RCC 7860 (cell line): ENCODE results near the gene CADM1.

ENCODE experiments used
- DNase-seq: peaks from one replicate; pipeline ENCODE4 v3.0.0-alpha.2; 2015; ENCODE audit warnings: low spot score
- FAIRE-seq: peaks from 2 replicates; lab custom pipeline; 2012; peaks lifted over from hg19 to GRCh38; lab: Jason Lieb, UNC

CADM1 gene

DNA sequence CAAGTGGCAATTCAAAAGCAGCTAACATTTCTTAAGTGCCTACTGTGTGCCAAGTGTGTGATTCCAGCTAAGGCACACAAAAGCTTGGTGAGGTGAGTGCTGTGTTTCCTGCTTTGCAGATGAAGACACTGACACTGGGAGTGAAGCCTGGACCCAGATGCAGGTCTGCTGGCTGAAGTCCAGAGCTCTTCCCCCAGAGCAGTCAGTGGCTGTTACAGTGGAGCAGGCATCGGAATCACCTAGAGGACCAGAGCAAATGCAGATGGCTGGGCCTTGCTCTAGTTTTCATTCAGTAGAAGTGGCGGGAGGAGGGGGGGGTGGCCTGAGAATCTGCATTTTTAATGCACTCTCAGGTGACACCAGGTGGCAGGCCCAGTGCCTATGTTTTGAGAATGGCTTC is 342.3 kb downstream of the CADM1 start:
- no peak for DNase-seq
- FAIRE-seq: no peak

DNA sequence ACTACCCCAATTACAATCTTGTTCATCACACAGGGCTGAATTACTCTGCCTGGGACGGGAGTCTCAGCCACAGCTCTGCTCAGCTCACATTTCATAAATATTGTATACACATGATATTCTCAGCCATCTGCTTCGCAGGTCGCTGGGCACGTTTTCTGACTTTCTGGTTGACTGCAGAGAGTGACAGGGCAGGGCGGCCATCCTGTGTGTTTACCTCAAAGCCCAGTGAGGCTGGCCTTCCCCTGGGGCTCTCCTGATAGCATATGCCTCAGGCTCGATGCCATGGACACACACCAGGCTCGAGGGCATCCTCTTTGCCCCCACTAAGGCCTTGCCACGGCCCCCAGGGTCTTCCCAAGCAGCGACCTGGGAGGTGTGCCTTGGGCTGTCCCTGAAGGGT is 345.0 kb downstream of the CADM1 start:
- FAIRE-seq (no peak), DNase-seq (no peak)

DNA sequence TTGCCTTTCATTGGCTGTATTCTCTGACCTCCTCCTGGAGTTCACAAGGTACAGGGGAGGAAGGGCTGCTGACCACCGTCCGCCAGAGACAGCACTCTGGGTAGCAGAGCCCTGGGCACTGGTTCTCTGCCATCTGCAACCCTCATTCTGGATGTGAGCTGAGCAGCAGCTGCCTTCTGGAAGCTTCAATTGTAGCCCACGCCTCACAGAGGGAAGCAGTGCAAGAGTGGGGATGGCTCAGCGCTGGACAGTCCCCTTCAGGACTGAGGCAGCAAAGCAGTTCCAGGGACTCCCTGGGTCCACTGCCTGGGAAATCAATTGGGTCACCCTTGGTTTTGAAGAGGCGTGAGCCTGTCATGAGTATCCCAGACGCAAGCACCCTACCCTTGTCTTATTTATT is 346.2 kb downstream of the CADM1 start:
- DNase-seq (no peak), FAIRE-seq (no peak)

DNA sequence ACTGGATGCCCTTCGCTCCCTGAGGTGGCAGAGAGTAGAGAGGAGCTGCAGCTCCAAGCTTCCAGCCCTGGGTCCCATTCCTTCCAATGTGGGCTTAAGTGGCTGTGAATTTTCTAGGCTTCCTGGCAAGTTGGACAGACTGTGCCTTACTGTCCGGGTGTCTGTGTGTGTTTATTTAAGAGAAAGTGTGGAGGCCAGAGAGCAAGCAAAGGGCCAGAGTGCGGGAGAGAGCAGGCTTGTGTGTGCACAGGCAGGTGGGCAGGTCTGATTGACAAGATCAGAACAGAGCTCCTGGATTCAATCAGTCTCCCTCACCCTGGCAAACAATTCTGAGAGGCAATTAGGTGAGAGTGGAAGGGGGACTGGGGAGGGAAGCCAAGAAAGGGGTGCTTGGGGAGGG is 347.0 kb downstream of the CADM1 start:
- no peak for DNase-seq
- FAIRE-seq: no peak

DNA sequence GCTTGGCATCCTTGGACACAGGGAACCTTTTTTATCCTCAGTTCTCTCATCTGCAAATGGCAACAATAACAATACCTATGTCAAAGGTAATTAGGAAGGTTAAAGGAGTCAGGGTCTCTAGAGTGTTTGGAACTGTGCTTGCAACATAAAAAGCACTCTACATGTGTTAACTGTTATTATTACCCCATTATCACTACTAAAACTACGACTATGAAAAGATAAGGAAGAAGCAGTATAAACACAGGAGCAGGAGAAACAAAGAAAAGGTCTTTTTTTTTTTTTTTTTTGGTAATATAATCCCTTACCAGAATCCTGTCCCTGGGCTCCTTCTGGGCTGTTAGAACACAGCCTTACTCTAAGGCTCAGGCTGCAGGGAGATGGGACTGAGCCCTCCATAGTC is 348.2 kb downstream of the CADM1 start:
- FAIRE-seq (no peak), DNase-seq (no peak)

DNA sequence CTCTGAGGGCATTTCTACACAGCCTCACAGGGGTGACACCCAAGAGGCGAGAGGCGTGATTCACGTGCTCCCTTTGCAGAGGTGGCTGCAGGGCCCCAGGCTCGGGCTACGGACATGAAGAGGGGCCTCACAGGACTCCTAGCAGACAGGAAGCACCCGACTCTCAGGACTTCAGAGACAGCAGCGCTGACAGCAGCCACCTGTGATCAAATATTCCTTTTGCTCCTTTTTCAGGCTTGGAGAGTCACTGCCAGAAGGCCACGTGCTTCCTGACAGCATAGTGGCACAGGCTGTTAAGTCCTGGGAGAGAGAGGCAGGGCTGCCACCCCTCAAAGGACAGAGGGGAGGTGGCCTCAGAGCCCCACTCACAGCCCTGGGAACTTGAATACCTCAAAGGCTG is 348.9 kb downstream of the CADM1 start:
- DNase-seq (no peak), FAIRE-seq (no peak)

DNA sequence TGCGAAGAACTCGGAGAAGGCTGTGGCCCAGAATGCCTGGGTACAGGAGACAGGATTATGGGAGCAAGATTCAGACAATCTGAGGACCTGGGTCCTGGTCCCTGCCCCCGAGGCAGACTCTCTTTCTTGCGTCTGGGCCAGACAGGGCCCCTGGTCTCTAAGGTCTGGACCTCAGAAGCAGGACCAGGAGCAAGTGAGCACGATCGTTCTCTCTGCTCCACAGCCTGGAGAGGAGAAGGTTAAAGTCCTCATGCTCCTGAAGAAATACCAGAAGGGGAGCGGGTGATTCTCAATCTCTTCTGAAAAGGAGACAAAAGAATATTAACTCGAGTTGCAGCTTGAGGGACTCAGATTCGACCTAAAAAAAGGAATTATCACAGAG is 349.9 kb downstream of the CADM1 start:
- no peak for FAIRE-seq
- no peak for DNase-seq

DNA sequence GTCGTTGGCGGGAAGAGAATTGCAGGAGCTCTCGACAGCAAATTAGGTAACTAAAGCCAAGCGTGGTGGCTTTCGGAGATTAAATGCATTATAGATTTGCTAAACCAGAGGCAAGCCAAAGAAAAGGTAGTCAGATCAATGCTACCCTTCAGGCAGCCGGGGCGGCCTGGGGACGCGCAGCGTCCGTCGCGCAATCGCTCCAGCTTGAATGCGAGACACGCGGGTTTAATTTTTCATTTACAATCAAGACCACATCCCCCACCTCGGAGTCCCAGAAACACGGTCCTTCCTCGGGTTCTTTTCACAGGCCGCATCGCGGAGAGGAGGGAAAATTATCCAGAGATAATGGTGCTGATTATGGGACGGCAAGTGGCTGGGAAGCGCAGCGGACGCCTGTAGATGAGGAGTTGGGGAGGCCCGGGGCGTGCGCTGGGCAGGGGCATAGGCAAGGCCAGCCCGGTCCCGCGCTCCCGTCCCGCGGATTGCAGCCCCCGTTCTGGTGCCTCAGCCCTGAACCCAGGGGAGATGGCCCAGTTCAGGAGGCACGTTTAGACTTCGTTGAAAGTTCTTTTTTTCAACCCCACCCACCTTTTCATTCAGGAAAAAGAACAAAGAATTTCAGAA is 350.4 kb downstream of the CADM1 start:
- no peak for FAIRE-seq
- DNase-seq: no peak

DNA sequence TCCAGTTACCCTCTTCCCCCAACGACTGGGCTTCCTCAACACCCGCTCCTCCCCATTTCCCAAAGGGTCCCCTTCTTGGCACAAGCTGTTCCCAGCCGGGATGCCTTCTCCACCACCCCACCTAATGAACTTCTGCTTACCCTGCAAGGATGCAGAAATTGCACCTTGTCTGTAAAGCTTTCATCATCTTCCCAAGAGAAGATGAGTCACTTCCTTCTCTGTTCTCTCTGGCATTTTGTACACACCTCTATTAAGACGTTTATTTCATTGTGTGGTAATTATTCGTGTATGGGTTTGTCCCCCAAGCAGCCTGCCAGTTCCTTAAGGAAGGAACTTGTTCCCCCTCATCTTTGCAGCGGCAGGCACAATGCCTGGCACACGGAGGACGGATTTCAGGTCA is 351.1 kb downstream of the CADM1 start:
- FAIRE-seq (no peak), DNase-seq (no peak)

DNA sequence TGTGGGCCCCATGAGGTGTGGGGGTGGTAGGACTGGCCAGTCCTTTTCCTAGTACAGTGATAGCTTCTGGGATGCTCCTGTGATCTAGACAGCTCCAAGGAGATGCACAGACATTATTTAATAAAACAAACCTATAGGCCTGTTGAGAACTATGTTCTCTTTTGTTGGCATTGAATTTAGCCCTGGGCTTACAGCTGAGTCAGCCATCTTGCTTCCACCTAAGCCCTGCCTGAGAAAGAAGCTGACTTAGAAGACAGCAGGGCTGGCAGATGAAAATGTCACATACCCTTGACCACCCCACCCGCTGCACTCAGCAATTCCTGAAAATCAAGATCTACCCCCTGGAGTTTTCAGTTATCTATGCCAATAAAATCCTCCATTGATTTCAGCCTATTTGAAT is 353.2 kb downstream of the CADM1 start:
- DNase-seq (no peak), FAIRE-seq (no peak)

DNA sequence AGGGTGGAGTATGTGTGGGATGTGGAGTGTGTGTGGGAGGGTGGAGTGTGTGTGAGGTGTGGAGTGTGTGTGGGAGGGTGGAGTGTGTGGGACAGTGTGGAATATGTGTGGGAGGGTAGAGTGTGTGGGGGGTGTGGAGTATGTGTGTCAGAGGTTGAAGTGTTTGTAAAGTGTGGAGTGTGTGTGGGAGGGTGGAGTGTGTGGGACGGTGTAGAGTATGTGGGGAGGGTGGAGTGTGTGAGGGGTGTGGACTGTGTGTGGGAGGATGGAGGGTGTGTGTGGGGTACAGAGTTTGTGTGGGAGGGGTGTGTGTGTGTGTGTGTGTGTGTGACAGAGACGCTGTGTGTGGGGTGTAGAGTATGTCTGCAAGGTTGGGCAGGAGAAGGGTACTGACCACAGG is 355.5 kb downstream of the CADM1 start:
- DNase-seq (no peak), FAIRE-seq (no peak)

DNA sequence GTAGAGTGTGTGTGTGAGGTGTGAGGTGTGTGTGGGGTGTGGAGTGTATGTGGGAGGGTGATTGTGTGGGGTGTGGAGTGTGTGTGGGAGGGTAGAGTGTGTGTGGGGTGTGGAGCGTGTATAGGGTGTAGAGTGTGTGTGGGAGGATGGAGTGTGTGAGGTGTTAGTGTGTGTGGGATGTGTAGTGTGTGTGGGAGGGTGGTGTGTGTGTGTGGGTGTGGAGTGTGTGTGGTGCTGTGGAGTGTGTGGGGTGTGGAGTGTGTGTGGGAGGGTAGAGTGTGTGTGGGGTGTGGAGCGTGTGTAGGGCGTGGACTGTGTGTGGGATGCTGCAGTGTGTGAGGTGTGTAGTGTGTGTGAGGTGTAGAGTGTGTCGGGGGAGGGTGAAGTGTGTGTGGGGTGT is 356.1 kb downstream of the CADM1 start:
- no peak for FAIRE-seq

DNA sequence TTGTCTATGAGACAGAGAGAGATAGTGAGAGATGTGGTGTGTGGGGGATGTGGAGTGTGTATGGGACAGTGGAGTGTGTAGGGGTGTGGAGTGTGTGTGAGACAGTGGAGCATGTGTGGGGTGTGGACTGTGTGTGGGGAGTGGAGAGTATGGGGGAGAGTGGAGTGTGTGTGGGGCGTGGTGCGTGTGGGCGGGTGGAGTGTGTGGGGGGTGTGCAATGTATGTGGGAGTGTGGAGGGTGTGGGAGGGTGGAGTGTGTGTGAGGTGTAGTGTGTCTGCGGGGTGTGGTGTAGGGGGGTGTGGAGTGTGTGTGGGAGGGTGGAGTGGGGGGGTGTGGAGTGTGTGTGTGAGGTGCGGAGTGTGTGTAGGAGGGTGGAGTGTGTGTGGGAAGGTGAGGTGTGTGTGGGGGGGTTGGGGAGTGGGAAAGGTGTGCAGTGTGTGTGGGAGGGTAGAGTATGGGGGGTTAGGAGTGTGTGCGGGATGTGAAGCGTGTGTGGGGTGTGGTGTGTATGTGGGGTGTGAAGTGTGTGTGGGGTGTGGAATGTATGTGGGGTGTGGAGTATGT is 356.9 kb downstream of the CADM1 start:
- no peak for FAIRE-seq

More for the DNA sequence above, 356.1 kb downstream of the CADM1 start:
- no peak for DNase-seq

DNA sequence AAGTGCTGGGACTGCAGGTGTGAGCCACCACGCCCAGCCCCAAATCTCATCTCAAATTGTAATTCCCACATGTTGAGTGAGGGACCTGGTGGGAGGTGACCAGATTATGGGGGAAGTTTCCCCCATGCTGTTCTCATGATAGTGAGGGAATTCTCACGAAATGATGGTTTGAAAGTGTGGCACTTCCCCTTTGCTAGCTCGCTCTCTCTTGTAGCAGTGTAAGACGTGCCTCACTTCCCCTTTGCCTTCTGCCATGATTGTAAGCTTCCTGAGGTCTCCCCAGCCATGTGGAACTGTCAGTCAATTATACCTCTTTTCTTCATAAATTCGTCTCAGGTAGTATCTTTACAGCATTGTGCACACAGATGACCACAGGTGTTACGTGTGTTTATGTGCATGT is 357.8 kb downstream of the CADM1 start:
- DNase-seq: no peak
- FAIRE-seq: no peak

More for the DNA sequence above, 356.9 kb downstream of the CADM1 start:
- no peak for DNase-seq

DNA sequence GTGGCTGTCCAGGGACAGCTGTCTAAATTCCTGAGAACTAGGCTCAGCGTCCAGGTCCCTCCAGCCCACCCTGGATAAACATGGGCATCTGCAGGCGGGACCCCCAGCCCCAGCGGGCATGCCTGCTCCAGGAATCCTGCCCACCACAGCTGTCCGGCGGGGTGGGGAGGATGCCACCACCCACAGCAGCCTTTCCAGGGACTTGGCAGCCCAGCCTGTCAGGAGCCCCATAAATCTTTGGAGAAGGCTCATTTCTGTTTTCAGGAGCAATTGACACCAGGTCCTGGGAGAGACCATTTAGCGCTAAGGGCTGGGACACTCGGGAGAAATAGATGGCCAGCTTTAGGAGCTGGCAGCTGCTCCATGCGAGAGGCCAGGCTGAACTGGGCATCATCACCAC is 358.9 kb downstream of the CADM1 start:
- FAIRE-seq: no peak
- no peak for DNase-seq

DNA sequence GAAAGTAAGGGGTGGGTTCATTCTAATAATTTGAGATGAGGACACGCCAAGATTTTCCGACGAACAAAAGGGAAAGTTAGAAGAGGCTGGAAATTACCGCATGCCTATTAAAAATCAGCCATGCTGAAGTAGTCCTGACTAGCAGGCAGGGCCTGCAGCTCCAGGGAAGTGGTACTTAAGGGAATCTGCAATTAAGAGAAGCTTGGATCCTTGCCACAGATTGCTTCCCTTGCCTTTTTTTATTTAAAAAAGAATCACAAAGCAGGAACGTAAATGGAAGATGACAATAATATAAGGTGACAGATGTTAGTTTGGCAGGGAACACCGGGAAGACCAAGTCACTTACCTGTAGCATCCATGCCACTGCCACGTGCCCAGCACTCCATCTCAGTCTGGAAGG is 359.3 kb downstream of the CADM1 start:
- FAIRE-seq (no peak), DNase-seq (no peak)

DNA sequence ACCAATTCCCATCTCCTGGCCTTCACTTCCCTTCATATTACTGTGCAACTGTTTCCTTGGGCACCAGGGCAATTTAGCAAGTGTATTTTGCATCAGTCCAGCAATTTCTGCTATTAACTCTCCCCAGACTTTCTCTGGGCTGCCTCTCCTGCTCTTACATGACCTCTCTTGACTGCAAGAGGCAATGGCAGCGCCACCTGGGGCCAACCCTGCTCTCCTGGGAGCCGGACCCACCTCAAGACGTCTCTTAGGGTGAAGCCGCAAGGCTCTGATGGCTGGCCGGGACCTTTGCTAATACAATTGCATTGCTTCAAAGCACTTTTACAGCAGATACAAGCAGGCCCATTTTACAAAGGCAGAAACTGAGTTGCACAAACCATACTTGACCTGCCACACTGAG is 360.2 kb downstream of the CADM1 start:
- DNase-seq (no peak), FAIRE-seq (no peak)

DNA sequence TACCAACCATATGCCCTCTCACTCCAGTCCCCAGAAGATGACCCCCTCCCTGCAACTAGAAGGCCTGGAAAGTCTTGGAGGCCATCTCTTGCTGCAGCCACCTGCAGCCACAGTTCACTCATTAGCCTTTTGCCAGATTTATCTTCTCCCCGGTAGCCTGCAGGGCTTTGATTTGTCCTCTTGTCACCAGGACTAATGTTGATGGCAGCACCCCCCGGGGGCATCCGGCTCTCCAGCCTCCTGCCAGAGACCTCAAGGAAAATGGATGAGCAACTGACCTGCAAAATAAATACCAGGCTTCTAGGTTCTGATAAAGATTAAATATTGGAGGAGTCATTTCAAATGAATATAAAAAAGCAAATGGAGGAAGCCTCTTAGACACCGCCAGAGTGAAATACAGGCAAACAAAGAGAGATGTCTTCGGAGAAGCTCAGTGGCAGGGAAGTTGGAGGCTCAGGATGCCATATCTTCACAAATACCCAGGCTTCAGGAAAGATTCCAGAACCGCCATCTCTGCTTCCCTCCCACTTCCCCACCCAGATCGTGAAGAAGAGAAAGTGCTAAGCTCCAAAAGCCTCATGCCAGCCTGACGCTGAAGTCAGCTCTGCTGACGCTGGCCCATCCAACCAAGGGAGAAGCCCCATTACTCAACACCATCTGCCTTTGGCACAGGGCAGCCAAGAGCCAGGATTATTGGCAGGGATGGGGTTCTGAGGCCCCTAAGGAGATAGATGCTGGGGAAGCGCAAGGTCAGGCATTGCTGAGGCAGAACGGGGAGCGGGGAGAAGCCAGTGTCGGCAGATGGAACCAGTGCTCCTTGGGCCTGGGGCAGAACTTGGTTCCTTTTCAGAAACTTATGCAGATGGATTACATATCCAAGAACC is 362.7 kb downstream of the CADM1 start:
- DNase-seq (no peak), FAIRE-seq (no peak)

DNA sequence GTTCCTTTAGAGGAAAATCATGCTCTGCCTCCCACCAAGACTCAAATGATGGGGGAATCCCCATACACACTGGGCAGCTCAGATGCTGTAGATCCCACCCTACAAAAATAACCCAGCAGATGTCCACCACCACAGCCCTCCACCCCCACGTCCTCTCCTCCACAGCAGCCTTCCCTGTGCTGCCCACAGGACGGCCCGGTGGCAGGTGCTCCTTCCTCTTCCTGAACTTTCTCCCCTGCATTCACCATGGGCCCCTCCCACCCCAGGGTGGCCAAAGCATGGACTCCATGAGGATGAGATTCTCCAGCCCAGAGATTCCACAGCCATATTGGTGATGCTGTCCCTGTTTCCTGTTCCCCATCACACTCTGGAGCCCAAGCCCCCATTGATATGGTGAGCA is 368.3 kb downstream of the CADM1 start:
- FAIRE-seq (no peak), DNase-seq (no peak)

DNA sequence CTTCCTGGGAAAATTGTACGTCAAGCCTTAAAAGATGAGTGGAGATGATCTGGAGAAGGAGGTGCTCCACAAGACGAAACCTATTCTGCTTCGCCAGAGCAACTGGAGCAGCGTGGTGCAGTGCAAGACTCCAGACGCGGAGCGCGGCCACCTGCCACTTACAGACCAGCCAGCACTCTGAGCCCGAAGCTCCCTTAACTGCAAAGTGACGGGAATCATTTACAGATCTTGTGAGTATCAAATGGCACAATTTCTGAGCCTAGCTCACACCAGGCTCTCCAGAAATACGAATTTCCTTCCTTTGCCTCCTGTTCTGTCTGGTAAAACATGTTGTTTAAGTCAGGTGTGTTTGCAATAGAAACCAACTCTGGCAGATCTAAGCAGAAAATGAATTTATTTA is 369.3 kb downstream of the CADM1 start:
- FAIRE-seq: no peak
- no peak for DNase-seq

DNA sequence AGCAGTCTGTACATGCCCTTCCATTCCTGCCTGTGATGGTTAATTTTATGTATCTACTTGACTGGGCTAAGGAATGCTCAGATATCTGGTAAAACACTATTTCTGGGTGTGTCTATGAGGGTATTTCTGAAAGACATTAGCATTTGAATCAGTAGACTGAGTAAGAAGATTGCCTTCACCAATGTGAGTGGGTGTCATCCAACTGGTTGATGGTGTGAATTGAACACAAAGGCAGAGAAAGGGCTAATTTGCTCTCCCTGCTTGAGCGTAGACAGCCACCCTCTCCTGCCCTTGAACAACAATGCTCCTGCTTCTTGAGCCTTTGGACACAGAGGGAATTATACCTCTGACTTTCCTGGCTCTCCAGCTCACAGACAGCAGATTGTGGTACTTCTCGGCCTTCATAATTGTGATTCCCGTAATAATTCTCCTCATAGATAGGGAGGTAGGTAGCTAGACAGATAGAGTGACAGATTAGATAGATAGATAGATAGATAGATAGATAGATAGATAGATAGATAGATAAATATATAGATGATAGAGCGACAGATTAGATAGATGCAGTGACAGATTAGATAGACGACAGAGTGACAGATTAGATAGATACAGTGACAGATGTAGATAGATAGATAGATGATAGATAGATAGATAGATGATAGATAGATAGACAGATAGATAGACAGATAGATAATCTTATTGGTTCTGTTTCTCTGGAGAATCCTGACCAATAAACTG is 370.6 kb downstream of the CADM1 start:
- DNase-seq: no peak
- FAIRE-seq: no peak
